HG03342 (cell line): ENCODE data around the gene TLE3.
A peak's percentile ranks its signal among the peaks of the same experiment; 100 is the strongest.

Experiments used
- ATAC-seq: cut with Tn5 transposase; IDR thresholded peaks from one replicate; pipeline ENCODE4 v1.9.1; 2021; ENCODE audit warnings: mild to moderate bottlenecking, moderate library complexity; ENCODE audit not compliant: unreplicated experiment

The TLE3 gene

DNA sequence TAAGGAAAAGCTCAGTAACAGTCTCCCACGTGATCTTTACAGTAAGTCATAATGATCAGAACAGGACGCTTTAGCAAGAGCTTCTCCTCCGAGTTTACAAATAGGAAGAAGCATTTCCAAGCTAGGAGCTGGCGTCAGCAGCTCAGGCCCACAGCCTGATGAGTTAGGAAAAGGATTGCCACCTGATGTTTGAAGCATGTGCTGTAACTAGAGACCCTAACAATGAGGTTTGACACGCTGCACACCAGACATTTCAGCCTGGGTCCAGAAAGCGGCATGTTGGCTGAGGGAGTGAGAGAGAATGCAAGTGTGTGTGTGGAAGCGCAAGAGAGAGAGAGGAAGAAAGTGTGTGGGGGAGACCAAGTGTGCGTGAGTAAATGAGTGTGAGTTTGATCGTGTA lies 47.3 kb downstream of the TLE3 start:
- ATAC-seq: no peak

DNA sequence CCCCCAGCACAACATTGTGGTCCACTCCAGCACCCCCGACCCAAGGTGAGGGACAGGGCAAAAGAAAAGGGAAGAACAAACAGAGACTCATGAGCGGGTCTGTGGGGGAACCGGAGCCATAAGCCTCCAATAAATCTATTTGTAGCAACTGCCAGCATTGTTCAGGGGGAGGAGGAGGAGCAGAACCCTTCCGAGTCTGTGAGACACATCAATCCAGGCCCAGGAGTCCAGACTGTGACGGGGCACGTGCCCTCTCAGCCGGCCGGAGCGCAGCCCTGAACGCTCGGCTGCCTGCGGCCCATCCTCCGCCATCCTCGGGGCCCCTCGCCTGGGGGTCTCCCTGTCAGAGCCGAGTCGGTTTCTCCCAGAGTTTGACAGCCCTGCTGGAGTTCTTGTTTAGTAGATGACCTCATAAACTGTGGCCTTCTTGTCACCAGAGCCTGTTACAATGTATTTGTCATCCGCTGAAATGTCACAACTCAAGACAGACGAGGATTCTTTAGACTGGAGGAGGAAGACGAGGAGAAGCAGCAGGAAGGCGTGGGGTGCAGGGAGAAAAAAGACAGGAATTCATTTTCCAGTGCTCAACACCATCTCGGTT lies 47.9 kb downstream of the TLE3 start:
- no peak for ATAC-seq

DNA sequence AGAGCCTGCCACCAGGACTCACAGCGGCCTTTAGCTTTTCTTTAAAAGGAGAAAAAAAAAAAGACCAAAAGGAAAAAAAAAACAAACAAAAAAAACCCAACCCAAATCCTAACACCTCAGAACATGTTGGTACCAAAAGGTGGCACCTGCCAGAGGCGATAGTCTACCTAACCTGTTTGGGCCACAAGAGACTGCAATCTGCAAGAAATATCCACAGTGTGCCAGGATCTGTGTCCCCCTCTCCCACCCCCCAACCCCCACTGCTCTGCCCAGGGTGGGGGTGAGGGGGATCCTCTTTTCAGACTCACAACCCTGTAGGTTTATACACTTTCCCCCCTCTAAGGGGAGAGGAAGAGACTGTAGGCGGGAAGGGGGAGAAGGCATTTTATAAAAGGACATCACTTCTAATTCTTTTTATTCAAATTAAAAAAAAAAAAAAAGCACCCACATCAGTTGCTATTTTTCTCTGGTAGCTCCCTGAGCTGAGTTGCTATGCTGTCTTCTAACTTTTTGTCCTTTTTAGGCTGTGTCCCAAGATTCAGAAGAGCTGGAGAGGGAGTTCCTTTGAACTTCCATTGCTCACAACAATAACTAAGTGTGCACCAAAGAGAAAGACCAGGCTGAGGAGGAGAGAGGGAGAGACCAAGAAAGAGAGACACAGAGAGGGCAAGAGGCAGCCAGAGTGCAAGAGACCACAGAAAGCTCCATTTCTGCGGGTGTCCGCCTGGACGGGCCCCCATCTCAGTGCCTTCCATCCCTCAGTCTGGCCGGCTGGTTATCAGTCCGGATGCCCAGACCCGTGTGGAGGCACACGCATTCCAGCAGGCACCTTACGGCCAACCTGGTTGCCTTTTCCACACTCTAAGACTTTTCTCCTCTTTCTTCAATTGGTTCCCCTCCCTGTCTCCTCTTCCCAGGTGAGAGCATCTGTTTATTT lies 48.9 kb downstream of the TLE3 start:
- no peak for ATAC-seq

DNA sequence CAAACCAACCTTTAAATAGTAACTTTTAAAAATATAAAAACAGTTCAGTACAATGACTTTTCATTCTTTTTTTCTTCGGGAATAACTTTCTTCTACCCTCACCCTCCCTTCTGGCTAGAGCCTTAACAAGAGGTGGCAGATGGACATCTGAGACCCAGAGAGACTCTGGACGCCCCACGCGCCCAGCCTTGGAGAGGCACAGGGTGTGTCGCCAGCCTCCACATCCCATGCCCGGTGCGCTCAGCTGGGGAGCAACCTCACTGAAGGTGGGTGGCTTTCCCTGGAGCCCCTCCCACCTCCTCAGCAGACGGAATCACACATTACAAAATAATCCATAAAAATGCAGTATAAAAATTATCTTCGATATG lies 49.5 kb downstream of the TLE3 start:
- ATAC-seq: no peak

DNA sequence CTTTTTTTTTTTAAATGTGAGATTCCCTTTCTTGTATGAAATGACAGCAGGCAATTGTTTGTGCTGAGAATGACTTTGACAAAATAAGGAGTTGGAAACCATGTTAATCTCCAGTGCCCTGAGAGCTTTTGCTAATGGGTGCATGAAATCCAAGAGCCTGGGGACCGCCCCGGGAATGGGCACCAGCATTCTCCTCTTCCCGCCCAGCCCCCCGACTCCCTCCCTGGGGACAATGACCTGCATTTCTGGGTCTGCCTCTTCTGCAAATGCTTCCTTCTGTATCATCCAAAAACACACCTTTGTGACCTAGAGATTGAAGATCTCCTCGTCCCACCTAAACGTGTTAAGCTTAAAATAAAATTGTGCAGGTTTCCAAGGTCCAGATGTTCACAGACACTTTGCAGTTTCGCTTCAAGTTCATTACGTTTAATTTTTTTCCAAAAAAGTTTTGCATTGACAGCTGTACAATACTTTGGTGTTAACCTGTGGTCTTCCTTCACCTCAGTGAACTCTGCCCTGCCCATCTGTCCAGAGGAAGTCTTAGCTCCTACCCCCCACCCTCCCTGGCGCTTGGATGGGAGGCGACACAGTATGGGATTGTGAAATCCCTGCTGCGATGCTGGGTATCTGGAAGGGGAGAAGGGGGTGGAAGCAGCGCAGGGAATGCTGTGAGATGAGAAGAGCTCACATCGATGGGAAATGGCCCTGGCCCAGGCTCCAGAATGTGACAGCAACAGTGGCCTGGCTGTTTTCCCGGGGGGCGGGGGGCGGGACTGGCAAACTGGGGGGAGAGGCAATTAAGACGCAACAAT lies 50.1 kb downstream of the TLE3 start:
- ATAC-seq: no peak

DNA sequence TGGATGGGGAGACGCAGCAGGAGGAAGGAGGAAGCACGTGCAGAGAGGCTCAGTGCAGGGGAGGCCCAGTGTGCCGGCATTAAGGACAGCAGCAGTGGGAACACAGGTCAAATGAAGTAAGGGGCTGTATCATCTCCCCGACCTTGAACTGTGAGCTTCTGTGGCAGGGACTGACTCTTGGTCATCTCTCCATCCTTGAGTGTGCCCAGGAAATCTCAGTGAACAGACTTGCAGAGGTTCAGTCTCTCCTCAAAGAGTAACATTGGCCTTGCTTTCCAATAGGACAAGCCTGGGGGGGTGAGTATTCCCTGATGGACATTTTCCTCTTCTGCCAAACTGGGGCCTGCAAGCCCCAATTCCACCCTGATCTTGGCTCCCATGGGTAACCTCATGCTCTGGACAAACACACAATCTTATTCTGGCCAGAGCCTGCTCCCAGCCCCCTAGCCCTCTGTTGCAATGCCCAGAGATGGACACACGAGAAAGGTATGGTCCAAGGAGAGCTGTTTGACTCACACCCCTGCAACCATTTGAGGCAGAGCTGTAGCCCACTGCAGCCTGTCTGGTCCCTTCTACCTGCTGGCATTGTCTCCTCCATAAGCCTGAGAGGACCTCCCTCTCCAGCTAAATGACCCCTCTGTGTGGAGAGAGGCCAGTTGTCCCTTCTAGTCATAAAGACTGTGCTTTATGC lies 50.9 kb downstream of the TLE3 start:
- ATAC-seq: no peak

DNA sequence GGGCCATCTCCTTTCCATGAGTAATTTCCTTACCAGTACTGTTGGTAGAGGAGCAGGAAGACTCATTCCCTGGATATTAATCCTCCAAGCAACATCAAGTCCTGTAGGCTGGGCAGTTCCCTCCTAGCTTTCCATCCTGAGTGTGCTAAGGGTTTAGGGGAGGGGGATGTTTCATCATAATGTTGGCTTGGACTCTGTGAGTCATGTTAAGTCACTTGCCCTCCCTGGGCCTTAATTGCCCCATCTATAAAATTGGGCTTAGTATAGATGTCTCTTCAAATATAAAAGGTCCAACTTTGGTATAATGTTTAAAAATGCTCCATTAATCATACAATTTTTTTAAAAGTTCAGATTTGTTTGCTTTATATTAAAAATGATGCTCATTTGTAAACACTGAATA lies 52.7 kb downstream of the TLE3 start:
- no peak for ATAC-seq

DNA sequence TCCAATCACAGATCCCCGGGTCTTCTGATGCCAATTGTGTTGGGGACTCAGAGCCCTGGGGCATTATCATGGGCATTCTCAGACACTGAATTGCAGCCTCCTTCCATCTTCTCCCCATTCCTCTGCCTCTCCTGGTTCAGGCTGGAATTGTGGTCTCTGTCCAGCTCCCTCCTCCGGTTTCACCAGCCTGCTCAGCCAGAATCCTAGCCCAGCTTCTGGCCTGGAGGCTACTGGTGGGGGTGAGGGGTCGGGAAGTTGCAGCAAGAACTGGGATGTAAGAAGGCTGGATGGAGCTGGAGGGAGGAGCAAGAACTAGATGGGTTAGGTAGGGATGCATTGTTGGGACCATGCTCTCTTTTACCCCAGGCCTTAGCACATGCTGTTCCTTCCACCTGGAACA lies 53.5 kb downstream of the TLE3 start:
- ATAC-seq: no peak

DNA sequence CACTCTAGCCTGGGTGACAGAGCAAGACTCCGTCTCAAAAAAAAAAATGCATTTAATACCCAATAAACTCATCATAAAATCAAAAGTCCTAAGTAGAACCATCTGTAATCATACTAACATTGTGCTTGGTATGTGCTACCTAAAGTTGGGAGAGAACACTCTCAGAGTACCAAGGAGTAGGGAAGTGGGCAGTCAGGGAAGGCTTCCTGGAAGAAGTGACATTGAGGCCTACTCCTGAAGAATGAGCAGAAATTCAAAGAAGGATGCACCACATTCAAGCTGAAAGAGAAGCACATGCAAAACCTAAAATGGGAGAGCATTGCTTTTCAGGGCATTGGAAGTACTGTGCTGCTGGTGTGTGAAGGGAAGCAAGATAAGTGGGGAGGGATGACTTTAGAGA lies 54.1 kb downstream of the TLE3 start:
- ATAC-seq: no peak

DNA sequence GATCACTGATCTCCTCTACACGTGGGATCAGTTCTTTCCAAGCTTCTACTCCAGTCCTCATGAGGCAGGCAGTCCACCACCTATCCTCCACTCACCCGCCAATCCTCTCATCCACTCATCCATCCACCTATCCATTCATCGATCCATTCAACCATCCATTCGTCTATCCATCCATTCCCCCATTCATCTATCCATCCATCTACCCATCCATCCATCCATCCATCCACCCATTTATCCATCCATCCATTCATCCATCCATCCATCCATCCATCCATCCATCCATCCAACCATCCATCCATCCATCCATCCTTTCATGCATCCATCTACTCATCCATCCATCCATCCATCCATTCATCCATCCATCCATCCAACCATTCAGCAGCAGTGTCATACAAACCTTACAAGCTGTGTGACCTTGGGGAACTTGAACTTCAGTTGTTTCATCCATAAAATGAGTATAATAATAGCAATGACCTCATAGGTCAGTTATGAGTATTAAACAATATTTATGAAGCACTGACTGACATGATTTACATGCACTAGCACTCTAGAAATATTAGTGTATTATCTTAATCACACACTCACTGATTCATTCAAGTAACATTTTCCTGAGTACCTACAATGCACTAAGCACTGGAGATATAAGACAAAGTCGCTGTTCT lies 55.0 kb downstream of the TLE3 start:
- no peak for ATAC-seq

DNA sequence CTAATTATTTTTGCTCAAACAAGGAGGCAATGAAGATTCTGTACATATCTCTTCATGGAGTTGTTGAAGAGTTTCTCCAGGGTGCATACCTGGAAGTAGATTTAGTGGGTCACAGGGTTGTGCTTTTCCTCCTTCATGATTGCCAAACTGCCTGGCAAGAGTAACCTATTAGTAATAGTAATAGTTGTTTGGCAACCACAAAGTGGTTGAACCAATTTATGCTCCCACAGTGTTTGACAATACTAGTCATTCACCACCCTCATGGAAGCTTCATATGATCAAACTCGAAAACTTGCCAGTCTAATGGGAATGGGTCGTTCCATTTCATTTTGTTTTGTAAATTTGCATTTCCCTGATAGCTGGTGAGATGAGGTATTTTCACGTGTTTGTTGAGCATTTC lies 57.8 kb downstream of the TLE3 start:
- no peak for ATAC-seq

DNA sequence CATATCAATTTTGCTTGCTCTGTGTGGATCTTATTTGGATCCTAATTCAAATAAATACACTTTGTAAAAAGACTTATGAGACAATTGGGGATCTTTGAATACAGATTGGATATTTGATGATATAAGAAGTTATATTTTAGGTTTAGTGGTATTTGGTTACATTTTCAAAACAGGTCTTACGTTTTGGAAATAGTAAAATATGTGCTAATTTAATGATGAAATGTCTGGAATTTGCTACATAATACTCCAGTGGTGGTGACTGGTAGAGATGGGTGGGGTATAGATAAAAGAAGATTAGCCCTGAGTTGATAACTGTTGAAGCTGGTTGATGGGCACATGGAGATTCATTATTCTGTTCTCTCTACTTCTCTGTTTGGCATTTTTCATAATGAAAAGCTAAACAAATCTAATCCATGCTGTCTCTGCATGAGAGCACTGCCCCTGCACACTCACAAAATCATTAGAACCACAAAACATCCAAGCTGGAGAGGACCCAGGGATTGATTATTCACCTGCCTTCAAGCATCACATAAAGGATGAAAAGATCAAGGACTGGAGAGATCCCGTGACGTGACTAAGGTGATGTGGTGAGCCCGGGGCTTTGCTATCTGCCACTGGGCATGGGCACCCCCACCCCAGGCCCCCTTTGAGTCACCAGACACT lies 58.9 kb downstream of the TLE3 start:
- ATAC-seq: no peak

DNA sequence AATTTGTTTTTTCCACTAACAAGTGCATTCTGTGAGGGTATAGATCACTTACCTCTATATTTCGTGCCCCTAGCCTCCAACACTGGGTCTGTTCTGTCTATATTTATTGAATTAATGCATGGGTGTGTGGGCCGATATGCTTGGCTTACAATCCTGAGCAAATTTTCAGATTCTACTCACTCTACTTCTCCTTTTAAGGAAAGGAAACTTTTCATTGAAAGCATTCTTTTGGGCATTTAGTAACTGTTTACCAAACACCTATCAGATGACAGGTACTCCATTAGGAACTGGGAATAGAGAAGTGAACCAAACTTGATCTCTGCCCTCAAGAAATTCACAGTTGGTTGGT lies 60.5 kb downstream of the TLE3 start:
- ATAC-seq: no peak

DNA sequence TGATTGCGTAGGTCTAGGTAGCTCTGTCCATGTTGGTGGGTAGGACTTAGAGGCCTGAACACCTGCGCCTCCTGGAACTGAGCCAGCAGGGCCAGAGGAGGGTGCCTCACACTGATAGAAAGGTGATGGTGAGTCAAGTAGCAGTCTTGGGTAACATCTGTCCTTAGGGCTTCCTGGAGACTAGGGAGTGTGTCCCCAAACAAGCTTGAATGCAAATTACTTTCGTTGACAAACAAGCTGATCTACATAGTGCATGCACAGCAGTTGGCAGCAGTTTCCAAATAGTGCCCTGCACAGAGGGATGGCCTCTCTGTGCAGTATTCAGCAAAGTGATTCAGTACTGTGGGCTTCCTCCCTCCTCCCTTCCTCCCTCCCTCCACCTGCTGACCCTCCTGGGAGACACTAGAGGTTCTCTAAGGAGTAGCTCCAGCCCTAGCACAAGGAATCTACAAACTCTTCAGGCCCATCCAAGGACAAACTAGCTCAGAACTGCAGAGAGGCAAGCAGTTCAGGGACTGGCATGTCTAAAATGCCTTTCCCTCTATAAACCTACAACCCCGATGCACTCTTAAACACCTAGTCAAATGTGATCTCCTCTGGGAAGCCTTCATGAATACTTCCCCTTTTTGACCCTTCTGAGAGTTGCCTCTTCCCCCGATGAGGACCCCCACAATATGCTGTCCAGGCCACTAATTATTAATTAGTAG lies 61.0 kb downstream of the TLE3 start:
- ATAC-seq: peak; percentile 69

DNA sequence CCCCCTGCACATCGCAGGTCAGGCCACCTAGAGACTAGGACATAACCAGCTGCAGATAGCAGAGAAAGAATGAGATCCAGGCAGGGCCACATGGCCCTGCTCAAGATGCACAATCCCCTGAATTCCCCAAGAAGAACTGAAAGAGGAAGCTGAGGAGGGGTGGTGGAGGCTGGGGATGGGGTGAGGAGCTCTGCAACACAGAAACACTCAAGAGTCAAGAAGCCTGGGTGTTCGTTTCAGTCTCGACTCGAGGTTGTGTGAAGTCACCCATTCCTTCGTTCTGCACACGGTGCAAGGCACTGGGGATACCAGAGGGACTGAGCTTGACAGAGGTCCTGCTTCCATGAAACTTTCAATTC lies 62.0 kb downstream of the TLE3 start:
- ATAC-seq: peak; percentile 46

DNA sequence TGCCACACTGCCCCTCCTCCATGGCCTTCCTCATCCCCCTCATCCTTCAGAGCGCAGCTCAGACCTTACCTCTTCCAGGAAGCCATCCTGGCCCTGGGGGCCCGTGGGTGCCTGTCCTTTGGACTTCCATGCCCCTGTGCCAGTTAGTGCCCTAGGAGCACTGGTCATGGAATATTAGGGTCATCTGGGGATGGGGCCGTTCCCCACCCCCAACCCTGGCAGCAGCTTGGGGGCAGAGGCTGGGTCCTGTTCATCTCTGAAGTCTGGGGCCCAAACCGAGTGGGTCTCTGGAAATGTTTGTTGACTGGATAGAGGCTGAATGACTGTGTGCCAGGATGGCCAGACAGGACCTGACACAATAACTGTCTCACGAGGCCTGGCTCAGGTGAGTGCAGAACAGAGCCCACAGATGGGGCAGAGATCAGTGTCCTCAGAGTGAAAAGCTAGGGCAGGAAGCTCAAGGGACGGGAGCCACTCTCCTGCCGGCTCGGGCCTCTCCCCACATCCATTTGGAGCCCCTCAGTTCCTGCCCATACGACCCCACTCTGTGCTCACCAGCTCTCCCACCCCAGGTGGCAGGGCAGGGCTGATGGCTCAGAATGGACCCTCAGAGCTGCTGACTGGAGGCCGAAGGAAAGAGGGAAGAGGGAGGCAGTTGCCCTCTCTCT lies 62.5 kb downstream of the TLE3 start:
- ATAC-seq: peak; percentile 1

DNA sequence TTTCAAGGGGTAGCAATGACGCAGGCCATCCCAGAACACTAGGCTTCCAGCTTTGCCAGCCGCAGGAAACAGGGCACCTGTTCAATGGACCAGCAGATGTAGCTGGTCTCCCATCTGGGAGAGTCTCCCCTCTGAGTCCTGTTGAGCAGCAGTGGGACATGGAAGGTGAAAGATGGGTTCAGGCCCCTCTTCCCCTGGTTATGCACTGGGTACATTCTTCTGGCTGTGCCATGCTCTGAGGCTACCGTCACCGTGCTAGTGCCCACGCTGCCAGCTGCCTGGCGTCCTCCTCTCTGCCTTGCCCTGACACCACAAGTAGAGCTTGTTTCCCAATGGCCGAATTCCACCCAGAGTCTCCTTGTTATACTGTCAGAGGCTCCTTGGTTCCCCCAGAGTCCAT lies 63.1 kb downstream of the TLE3 start:
- ATAC-seq: no peak

DNA sequence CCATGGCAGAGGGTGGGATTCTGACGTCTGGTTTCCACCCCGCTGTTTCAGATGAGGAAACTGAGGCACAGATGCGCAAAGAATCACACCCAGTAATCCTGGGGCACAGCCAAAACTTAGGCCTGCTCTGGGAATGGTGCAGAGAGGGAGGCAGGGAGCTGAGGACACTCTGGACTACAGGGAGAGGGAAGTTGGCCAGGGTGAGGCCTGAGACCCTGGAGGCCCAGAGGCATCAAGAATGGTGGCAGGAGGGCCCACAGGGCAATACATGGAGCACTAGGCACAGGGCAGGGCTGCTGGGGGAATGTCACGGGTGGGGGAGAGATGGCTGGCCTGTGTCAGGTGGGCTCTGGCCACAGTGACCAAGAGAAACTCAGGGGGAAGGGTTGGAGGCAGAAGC lies 63.6 kb downstream of the TLE3 start:
- ATAC-seq: no peak

DNA sequence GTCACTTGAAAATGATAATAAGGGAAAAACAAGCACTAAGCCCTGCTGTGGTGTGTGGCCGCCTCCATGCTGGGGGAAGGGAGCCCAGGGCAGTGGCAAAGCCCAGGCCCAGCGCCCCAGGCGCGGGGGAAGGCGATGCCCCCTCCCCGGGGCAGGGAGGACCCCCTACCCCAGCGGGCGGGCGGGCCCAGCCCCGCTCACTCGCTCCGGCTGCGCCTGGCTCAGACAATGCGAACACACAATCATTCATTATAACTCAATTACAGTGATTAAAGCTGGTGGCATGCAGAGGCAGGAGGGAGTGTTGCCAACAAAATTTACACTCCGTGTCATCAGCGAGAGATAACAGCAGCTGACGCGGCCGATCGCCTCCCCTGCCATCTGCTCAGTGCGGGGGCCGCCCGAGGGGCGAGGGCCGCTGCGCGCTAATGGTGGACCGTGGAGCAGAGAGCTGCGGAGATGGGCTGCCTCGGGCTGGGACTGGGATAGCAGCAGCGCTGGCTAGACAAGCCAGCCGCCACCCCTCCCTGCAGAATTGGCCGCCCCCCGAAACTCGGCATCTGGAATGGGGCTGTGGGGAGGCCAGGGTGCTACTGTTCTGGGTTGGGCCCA lies 64.1 kb downstream of the TLE3 start:
- ATAC-seq: no peak
